Measurements from ENCODE around the gene SLC35G6. TPM values are rescaled to one million over a fixed set of nuclear protein-coding genes. Genes with fewer than 3 reads are reported as not detected.

Gene SLC35G6
- total and polyA plus RNA-seq, 4 donors, result not detected

- H3K4me3 ChIP-seq, result no peak overlapping the region
Measured at GRCh38 chr17:7502987-7503386, 21.7 kb downstream of the SLC35G6 start.

GRCh38 chr17:7503521-7503920 lies 22.3 kb downstream of the SLC35G6 start:
- DNase-seq (no peak), ATAC-seq (ENCODE audit: insufficient read depth, low FRiP score) (no peak)
- Histone ChIP-seq H3K9me3 (ENCODE audit: control insufficient read depth in 4 of 4, insufficient read depth in 3 of 4, low read length in 3 of 4) (no peaks in the 10 kb centered on the region), H3K36me3 (ENCODE audit: control insufficient read depth in 4 of 4, insufficient read depth in 4 of 4, low read length in 4 of 4) (peaks cover 45 to 68% (median 63%) of the 10 kb centered on the region in 4 donors), H3K27ac (ENCODE audit: low read depth in 1 of 2, low read length in 1 of 2) (no peak overlapping the region), H3K4me3 (no peak overlapping the region), H3K27me3 (ENCODE audit: control insufficient read depth in 3 of 3, insufficient read depth in 3 of 3, low read length in 2 of 3) (no peaks in the 10 kb centered on the region), H3K9ac (ENCODE audit: insufficient read depth in 1 of 2, low read length in 2 of 2) (no peak overlapping the region), H3K4me1 (ENCODE audit: control insufficient read depth in 5 of 5, insufficient read depth in 5 of 5, low read length in 5 of 5) (no peaks in the 10 kb centered on the region)
- no peak for TF ChIP-seq CTCF (IDR thresholded peaks at IDR 0.05; ENCODE audit: control extremely low read depth, extremely low read depth)
- 93 to 94% methylated on average over 8 of the region's 8 CpGs for WGBS, 2 donors

More at GRCh38 chr17:7502987-7503386, 21.7 kb downstream of the SLC35G6 start:
- ATAC-seq (ENCODE audit: insufficient read depth, low FRiP score), result no peak
- H3K9me3 ChIP-seq (ENCODE audit: control insufficient read depth in 4 of 4, insufficient read depth in 3 of 4, low read length in 3 of 4), result no peaks in the 10 kb centered on the region
- peaks cover 44 to 68% (median 62%) of the 10 kb centered on the region in 4 donors for H3K36me3 ChIP-seq (ENCODE audit: control insufficient read depth in 4 of 4, insufficient read depth in 4 of 4, low read length in 4 of 4)
- TF ChIP-seq CTCF (IDR thresholded peaks at IDR 0.05; ENCODE audit: control extremely low read depth, extremely low read depth), result no peak
- H3K27me3 ChIP-seq (ENCODE audit: control insufficient read depth in 3 of 3, insufficient read depth in 3 of 3, low read length in 2 of 3), result no peaks in the 10 kb centered on the region
- no peaks in the 10 kb centered on the region for H3K4me1 ChIP-seq (ENCODE audit: control insufficient read depth in 5 of 5, insufficient read depth in 5 of 5, low read length in 5 of 5)
- no peak overlapping the region for H3K9ac ChIP-seq (ENCODE audit: insufficient read depth in 1 of 2, low read length in 2 of 2)
- no peak for DNase-seq
- WGBS, 2 donors, result 91% methylated on average over 14 of the region's 14 CpGs
- H3K27ac ChIP-seq (ENCODE audit: low read depth in 1 of 2, low read length in 1 of 2), result no peak overlapping the region

GRCh38 chr17:7508145-7508544 lies 26.9 kb downstream of the SLC35G6 start:
- DNase-seq (no peak), ATAC-seq (ENCODE audit: insufficient read depth, low FRiP score) (no peak)
- Histone ChIP-seq H3K9ac (ENCODE audit: insufficient read depth in 1 of 2, low read length in 2 of 2) (no peak overlapping the region), H3K4me1 (ENCODE audit: control insufficient read depth in 5 of 5, insufficient read depth in 5 of 5, low read length in 5 of 5) (no peaks in the 10 kb centered on the region), H3K27ac (ENCODE audit: low read depth in 1 of 2, low read length in 1 of 2) (no peak overlapping the region), H3K4me3 (no peak overlapping the region), H3K36me3 (ENCODE audit: control insufficient read depth in 4 of 4, insufficient read depth in 4 of 4, low read length in 4 of 4) (peaks cover 34 to 61% (median 57%) of the 10 kb centered on the region in 4 donors), H3K9me3 (ENCODE audit: control insufficient read depth in 4 of 4, insufficient read depth in 3 of 4, low read length in 3 of 4) (no peaks in the 10 kb centered on the region), H3K27me3 (ENCODE audit: control insufficient read depth in 3 of 3, insufficient read depth in 3 of 3, low read length in 2 of 3) (no peaks in the 10 kb centered on the region)
- 85 to 89% methylated on average over 11 of the region's 11 CpGs for WGBS, 2 donors
- TF ChIP-seq CTCF (IDR thresholded peaks at IDR 0.05; ENCODE audit: control extremely low read depth, extremely low read depth), result no peak

GRCh38 chr17:7508846-7509245 lies 27.6 kb downstream of the SLC35G6 start:
- Histone ChIP-seq H3K27me3 (ENCODE audit: control insufficient read depth in 3 of 3, insufficient read depth in 3 of 3, low read length in 2 of 3) (no peaks in the 10 kb centered on the region), H3K27ac (ENCODE audit: low read depth in 1 of 2, low read length in 1 of 2) (no peak overlapping the region), H3K4me3 (no peak overlapping the region), H3K9me3 (ENCODE audit: control insufficient read depth in 4 of 4, insufficient read depth in 3 of 4, low read length in 3 of 4) (no peaks in the 10 kb centered on the region), H3K36me3 (ENCODE audit: control insufficient read depth in 4 of 4, insufficient read depth in 4 of 4, low read length in 4 of 4) (peaks cover 33 to 60% (median 56%) of the 10 kb centered on the region in 4 donors), H3K4me1 (ENCODE audit: control insufficient read depth in 5 of 5, insufficient read depth in 5 of 5, low read length in 5 of 5) (no peaks in the 10 kb centered on the region), H3K9ac (ENCODE audit: insufficient read depth in 1 of 2, low read length in 2 of 2) (no peak overlapping the region)
- 94 to 95% methylated on average over 9 of the region's 9 CpGs for WGBS, 2 donors
- no peak for TF ChIP-seq CTCF (IDR thresholded peaks at IDR 0.05; ENCODE audit: control extremely low read depth, extremely low read depth)
- ATAC-seq (ENCODE audit: insufficient read depth, low FRiP score) (no peak), DNase-seq (no peak)

All from lung (tissue), 12 donors.